ENCODE results near the gene FAT1.

The FAT1 gene

DNA sequence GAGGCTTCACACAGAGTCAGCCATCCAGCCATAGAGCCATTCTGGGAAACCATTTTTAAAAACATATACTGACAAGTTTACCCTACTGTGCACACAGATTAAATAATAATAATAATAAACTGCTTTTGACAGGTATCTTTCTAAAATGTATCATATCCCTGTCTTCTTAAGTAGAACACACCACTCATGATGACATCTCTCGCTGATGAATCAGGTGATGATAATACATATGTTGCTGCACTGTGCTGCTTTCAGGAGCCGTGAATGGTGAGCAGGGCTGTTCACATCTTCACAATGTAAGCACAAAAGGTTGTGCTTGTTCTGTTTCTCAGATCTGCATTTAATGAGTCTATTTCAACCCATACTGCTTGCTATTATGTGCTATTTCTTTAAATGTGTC is 171.8 kb downstream of the FAT1 start:
- TF ChIP-seq FOXM1 (IDR thresholded peaks at IDR 0.05; ENCODE audit: borderline replicate concordance) = no peak
- no peak for TF ChIP-seq FOXK2 (IDR thresholded peaks at IDR 0.05)
- no peak for TF ChIP-seq L3MBTL2 (conservative IDR thresholded peaks at IDR 0.05)
- no peak for TF ChIP-seq ZNF384 (IDR thresholded peaks at IDR 0.05)
- no peak for TF ChIP-seq NFRKB (IDR thresholded peaks at IDR 0.05)
- no peak for TF ChIP-seq TARDBP (IDR thresholded peaks at IDR 0.05)
- TF ChIP-seq CTBP1 (IDR thresholded peaks at IDR 0.05; ENCODE audit: borderline replicate concordance) = no peak
- TF ChIP-seq FOXA1 (IDR thresholded peaks at IDR 0.05) = no peak
- no peak for TF ChIP-seq LEF1 (IDR thresholded peaks at IDR 0.05; ENCODE audit: borderline replicate concordance)
- no peak for TF ChIP-seq HDGF (IDR thresholded peaks at IDR 0.05; ENCODE audit: borderline replicate concordance)
- no peak for TF ChIP-seq BHLHE40 (IDR thresholded peaks at IDR 0.05; ENCODE audit: borderline replicate concordance)
- TF ChIP-seq, protein P1, sequence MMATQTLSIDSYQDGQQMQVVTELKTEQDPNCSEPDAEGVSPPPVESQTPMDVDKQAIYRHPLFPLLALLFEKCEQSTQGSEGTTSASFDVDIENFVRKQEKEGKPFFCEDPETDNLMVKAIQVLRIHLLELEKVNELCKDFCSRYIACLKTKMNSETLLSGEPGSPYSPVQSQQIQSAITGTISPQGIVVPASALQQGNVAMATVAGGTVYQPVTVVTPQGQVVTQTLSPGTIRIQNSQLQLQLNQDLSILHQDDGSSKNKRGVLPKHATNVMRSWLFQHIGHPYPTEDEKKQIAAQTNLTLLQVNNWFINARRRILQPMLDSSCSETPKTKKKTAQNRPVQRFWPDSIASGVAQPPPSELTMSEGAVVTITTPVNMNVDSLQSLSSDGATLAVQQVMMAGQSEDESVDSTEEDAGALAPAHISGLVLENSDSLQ (IDR thresholded peaks at IDR 0.05) = no peak
- no peak for TF ChIP-seq ELF4 (IDR thresholded peaks at IDR 0.05)
- no peak for TF ChIP-seq ARNT (IDR thresholded peaks at IDR 0.05)
- DNase-seq (ENCODE audit: extremely low spot score) = no peak
- CTCF ChIA-PET = no interaction called here
- POLR2A ChIA-PET = no interaction called here

DNA sequence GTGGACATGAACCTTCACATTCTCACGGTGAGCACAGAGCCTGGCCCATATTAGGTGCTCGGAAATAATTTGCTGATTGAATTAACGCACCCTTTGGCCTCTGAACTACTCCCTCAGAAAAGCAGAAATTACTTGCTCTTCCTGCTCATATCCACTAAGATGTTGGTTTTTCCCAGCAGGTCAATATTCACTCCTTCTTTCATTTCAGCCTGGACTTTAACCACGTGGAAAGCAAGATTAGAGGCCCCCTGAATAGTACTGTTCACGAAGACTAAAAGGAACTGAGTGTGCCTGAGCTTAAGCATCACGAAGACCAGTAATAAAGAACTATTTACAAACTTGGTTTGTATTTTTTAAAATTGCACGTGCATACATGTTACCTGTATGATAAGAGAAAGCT is 178.2 kb downstream of the FAT1 start:
- ChIA-PET POLR2A (no interaction called here), CTCF (no interaction called here)
- TF ChIP-seq ZNF384 (IDR thresholded peaks at IDR 0.05) (no peak), SUZ12 (IDR thresholded peaks at IDR 0.05) (no peak), TARDBP (IDR thresholded peaks at IDR 0.05) (no peak), FOXA1 (IDR thresholded peaks at IDR 0.05) (no peak), HDGF (IDR thresholded peaks at IDR 0.05; ENCODE audit: borderline replicate concordance) (no peak), SP1 (IDR thresholded peaks at IDR 0.05) (no peak), LEF1 (IDR thresholded peaks at IDR 0.05; ENCODE audit: borderline replicate concordance) (no peak), FOXK2 (IDR thresholded peaks at IDR 0.05) (no peak), CTBP1 (IDR thresholded peaks at IDR 0.05; ENCODE audit: borderline replicate concordance) (no peak), BHLHE40 (IDR thresholded peaks at IDR 0.05; ENCODE audit: borderline replicate concordance) (no peak), ARNT (IDR thresholded peaks at IDR 0.05) (no peak), ELF4 (IDR thresholded peaks at IDR 0.05) (no peak)
- TF ChIP-seq, protein P1 (IDR thresholded peaks at IDR 0.05) = no peak
- DNase-seq (ENCODE audit: extremely low spot score) = no peak

DNA sequence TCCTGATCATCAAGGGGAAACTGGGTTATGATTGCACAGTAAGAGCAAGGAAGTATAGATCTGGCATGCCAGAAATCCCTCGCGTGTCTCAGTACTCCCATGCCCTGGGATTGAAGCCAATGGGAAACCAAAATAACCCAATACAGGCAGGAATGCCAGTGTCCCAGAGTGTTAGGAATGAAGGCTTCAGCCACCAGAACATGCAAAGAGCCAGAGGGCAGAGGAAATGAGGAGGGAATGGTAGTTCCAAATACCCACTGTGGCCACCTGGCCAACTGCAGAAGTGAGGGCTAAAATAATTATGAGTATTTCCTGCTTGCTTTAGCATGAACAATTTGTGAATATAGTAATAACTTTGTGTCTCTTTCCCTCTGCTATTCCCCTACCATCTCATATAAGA is 180.4 kb downstream of the FAT1 start:
- no peak for TF ChIP-seq HDGF (IDR thresholded peaks at IDR 0.05; ENCODE audit: borderline replicate concordance)
- TF ChIP-seq SUZ12 (IDR thresholded peaks at IDR 0.05) = no peak
- no peak for TF ChIP-seq ARNT (IDR thresholded peaks at IDR 0.05)
- TF ChIP-seq TARDBP (IDR thresholded peaks at IDR 0.05) = no peak
- TF ChIP-seq FOXA1 (IDR thresholded peaks at IDR 0.05) = no peak
- no peak for TF ChIP-seq L3MBTL2 (conservative IDR thresholded peaks at IDR 0.05)
- no peak for TF ChIP-seq FOXK2 (IDR thresholded peaks at IDR 0.05)
- no peak for TF ChIP-seq SP1 (IDR thresholded peaks at IDR 0.05)
- TF ChIP-seq ELF4 (IDR thresholded peaks at IDR 0.05) = no peak
- TF ChIP-seq, protein P1 (IDR thresholded peaks at IDR 0.05) = no peak
- TF ChIP-seq LEF1 (IDR thresholded peaks at IDR 0.05; ENCODE audit: borderline replicate concordance) = no peak
- TF ChIP-seq BHLHE40 (IDR thresholded peaks at IDR 0.05; ENCODE audit: borderline replicate concordance) = no peak
- TF ChIP-seq CTBP1 (IDR thresholded peaks at IDR 0.05; ENCODE audit: borderline replicate concordance) = no peak
- no peak for TF ChIP-seq FOXM1 (IDR thresholded peaks at IDR 0.05; ENCODE audit: borderline replicate concordance)
- no peak for TF ChIP-seq ZNF384 (IDR thresholded peaks at IDR 0.05)
- CTCF ChIA-PET = no interaction called here
- POLR2A ChIA-PET = no interaction called here
- DNase-seq (ENCODE audit: extremely low spot score) = no peak

DNA sequence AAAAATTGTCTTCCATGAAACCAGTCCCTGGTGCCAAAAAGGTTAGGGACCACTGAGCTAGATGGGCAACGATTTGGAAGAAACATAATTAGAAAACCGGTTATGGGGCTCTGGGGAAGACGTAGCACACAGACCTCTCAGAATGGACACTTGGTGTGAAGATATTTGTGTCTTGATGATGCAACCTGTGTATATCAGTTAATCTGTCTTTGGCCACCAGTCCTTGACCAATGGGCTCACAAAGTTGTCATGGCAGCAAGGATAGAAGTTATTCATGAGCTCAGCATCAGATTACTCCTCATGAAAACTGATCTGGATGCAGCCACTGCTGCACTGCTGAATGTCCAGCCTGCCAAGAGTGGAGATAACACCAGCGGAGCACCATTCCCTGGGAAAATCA is 181.9 kb downstream of the FAT1 start:
- CTCF ChIA-PET = no interaction called here
- POLR2A ChIA-PET = no interaction called here
- DNase-seq (ENCODE audit: extremely low spot score) = no peak
- TF ChIP-seq NFRKB (IDR thresholded peaks at IDR 0.05) = no peak
- TF ChIP-seq SUZ12 (IDR thresholded peaks at IDR 0.05) = no peak
- no peak for TF ChIP-seq ARNT (IDR thresholded peaks at IDR 0.05)
- no peak for TF ChIP-seq FOXM1 (IDR thresholded peaks at IDR 0.05; ENCODE audit: borderline replicate concordance)
- TF ChIP-seq ZNF384 (IDR thresholded peaks at IDR 0.05) = no peak
- TF ChIP-seq, protein P1 (IDR thresholded peaks at IDR 0.05) = no peak
- no peak for TF ChIP-seq FOXA1 (IDR thresholded peaks at IDR 0.05)

DNA sequence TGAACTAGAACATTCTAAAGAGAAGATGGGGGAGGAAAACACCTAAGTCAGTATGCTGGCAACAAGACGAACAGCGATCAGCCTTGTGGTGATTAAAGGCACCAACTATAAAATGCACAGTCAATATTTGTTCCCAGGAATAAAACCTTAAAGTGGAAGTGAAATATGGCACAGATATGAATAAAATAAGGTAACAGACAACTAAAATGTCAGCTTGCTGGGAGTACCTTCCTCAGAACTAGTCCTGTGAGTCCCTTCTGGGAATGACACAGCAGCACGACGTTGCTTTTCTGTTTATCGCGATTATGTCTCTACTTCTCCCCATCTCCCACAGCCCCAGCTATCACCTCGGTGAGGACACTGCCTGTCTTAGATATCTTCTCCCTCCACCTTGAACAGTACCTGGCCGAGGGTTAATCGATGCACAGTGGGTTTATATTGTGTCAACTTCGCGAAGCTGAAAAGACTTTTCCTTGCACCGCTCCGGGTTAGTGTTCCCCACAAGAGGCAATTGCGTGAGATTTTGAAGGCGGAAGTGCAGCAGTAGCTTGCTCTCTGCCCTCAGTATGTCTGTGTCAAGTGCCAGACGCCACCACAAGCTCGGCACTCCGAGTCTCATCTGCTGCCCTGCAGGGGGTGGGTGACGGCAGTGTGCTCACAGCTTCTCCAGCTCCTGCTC is 185.7 kb downstream of the FAT1 start:
- ChIA-PET POLR2A (no interaction called here), CTCF (no interaction called here)
- DNase-seq (ENCODE audit: extremely low spot score) = no peak
- no peak for TF ChIP-seq SP1 (IDR thresholded peaks at IDR 0.05)
- no peak for TF ChIP-seq FOXA1 (IDR thresholded peaks at IDR 0.05)
- no peak for TF ChIP-seq L3MBTL2 (conservative IDR thresholded peaks at IDR 0.05)
- no peak for TF ChIP-seq ELF4 (IDR thresholded peaks at IDR 0.05)
- no peak for TF ChIP-seq SUZ12 (IDR thresholded peaks at IDR 0.05)
- TF ChIP-seq NFRKB (IDR thresholded peaks at IDR 0.05) = no peak
- no peak for TF ChIP-seq CTBP1 (IDR thresholded peaks at IDR 0.05; ENCODE audit: borderline replicate concordance)
